SU-DHL-6 (cell line): ENCODE results near the gene PTPRN2.

Experiments used
- H2AFZ ChIP-seq: fragments of 200-600 bp; sonication (generic); 2 replicates; pipeline ENCODE4 v1.6.1; 2014; ENCODE audit warnings: low read depth, mild to moderate bottlenecking, moderate library complexity, mixed read lengths, antibody characterized with exemption, low read length; ENCODE audit not compliant: severe bottlenecking
- H3F3A ChIP-seq: fragments of 200-600 bp; shearing (Covaris generic); 2 replicates; pipeline ENCODE4 v1.6.0; 2016; ENCODE audit warnings: antibody characterized with exemption, mild to moderate bottlenecking; ENCODE audit not compliant: insufficient read depth
- H3K27ac ChIP-seq: fragments of 200-600 bp; sonication (generic); 2 replicates; pipeline ENCODE4 v1.5.1; 2016; ENCODE audit warnings: low read depth, mild to moderate bottlenecking, low read length, moderate library complexity, mixed read lengths
- H3K27me3 ChIP-seq: fragments of 200-600 bp; sonication (generic), shearing (Covaris generic); 2 replicates; pipeline ENCODE4 v1.6.0; 2014; ENCODE audit warnings: mild to moderate bottlenecking, low read length
- H3K36me3 ChIP-seq: fragments of 200-600 bp; sonication (generic); 2 replicates; pipeline ENCODE4 v1.6.1; 2014; ENCODE audit warnings: mild to moderate bottlenecking, low read length, mixed read lengths
- H3K4me2 ChIP-seq: fragments of 300-600, 200-600 bp; shearing (Covaris generic), sonication (generic); 2 replicates; pipeline ENCODE4 v1.6.0; 2014; ENCODE audit warnings: low read length, low read depth, mild to moderate bottlenecking; ENCODE audit not compliant: poor library complexity, severe bottlenecking
- H3K4me3 ChIP-seq: fragments of 200-600 bp; sonication (generic); 2 replicates; pipeline ENCODE4 v1.5.1; 2014; ENCODE audit warnings: antibody characterized with exemption, low read length, mild to moderate bottlenecking, mixed read lengths; ENCODE audit not compliant: insufficient read depth, poor library complexity, severe bottlenecking
- H3K79me2 ChIP-seq: fragments of 200-600 bp; sonication (generic); 2 replicates; pipeline ENCODE4 v1.6.1; 2014; ENCODE audit warnings: mild to moderate bottlenecking, low read length, moderate library complexity; ENCODE audit not compliant: insufficient read depth
- H3K9ac ChIP-seq: fragments of 200-600 bp; sonication (generic); 2 replicates; pipeline ENCODE4 v1.7.0; 2014; ENCODE audit warnings: mild to moderate bottlenecking, low read length
- H3K9me2 ChIP-seq: fragments of 200-600 bp; sonication (generic); replicated peaks from 2 replicates; pipeline ENCODE4 v1.6.1; 2014; ENCODE audit warnings: low read length; ENCODE audit not compliant: insufficient read depth
- H3K9me3 ChIP-seq: fragments of 200-600 bp; sonication (generic); 2 replicates; pipeline ENCODE4 v1.6.1; 2014; ENCODE audit warnings: low read length, mixed read lengths; ENCODE audit not compliant: insufficient read depth
- H4K20me1 ChIP-seq: fragments of 200-600 bp; sonication (generic); 2 replicates; pipeline ENCODE4 v1.6.1; 2014; ENCODE audit warnings: low read depth, mild to moderate bottlenecking, antibody characterized with exemption, low read length, moderate library complexity, mixed read lengths
- EZH2phosphoT487 ChIP-seq: fragments of 200-600 bp; sonication (generic), shearing (Covaris generic); conservative IDR thresholded peaks from 2 replicates; pipeline ENCODE4 v1.6.1; 2018; ENCODE audit warnings: mild to moderate bottlenecking, antibody characterized with exemption, low read length, moderate library complexity, mixed read lengths
- TF ChIP-seq, protein P1 (sequence below): fragments of 200-600 bp; sonication (generic); IDR thresholded peaks from one replicate; pipeline ENCODE4 v1.5.1; 2017; ENCODE audit warnings: antibody characterized with exemption, mild to moderate bottlenecking, low read length, moderate library complexity; ENCODE audit not compliant: insufficient read depth, poor library complexity, severe bottlenecking

PTPRN2 gene

DNA sequence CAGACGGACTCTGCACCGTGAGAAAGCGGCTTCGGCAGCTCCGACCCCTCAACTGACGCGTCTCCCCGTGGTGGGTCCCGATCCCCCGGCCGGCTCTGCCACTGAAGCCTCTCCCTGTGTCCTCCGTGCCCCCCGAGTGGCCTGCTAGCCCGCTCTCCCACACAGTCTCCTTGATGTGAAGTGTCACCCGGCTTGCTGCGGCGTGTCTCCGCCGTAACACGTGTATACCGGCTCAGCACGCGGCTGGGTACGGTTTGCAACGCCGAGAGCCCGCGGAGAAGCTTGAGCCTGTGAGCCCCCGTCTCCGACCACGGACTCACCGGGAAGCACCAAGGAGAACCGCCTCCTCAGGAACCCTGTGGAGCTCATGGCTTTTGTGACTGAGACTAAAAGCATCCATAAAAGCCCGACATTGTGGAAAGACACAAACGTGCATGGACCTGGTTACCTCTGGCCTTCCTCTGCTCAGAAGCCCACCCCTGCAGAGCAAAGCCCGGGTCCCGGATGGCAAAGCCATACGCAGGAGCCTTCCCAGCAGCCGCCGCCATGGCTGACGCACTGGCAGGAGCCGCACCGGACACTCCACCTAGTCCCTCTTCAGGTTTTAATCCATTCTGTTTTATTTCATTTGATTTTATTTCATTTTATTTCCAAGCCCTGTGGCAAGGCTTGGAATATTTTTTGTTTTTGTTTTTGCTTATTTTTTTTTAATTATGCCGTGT lies 17.0 kb downstream of the PTPRN2 start:
- no peak for TF ChIP-seq EZH2phosphoT487
- TF ChIP-seq, protein P1, sequence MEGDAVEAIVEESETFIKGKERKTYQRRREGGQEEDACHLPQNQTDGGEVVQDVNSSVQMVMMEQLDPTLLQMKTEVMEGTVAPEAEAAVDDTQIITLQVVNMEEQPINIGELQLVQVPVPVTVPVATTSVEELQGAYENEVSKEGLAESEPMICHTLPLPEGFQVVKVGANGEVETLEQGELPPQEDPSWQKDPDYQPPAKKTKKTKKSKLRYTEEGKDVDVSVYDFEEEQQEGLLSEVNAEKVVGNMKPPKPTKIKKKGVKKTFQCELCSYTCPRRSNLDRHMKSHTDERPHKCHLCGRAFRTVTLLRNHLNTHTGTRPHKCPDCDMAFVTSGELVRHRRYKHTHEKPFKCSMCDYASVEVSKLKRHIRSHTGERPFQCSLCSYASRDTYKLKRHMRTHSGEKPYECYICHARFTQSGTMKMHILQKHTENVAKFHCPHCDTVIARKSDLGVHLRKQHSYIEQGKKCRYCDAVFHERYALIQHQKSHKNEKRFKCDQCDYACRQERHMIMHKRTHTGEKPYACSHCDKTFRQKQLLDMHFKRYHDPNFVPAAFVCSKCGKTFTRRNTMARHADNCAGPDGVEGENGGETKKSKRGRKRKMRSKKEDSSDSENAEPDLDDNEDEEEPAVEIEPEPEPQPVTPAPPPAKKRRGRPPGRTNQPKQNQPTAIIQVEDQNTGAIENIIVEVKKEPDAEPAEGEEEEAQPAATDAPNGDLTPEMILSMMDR, result no peak
- H3K79me2 ChIP-seq, result no peaks in the 10 kb centered on the region
- no peak overlapping the region for H3K27ac ChIP-seq
- H3K4me2 ChIP-seq, result no peak overlapping the region
- no peaks in the 10 kb centered on the region for H3K36me3 ChIP-seq
- no peaks in the 10 kb centered on the region for H3K9me3 ChIP-seq
- H3K9ac ChIP-seq, result no peak overlapping the region
- no peaks in the 10 kb centered on the region for H4K20me1 ChIP-seq
- H3K27me3 ChIP-seq, result no peaks in the 10 kb centered on the region
- no peak overlapping the region for H2AFZ ChIP-seq
- H3F3A ChIP-seq, result no peaks in the 10 kb centered on the region
- no peak overlapping the region for H3K4me3 ChIP-seq
- no peaks in the 10 kb centered on the region for H3K9me2 ChIP-seq

DNA sequence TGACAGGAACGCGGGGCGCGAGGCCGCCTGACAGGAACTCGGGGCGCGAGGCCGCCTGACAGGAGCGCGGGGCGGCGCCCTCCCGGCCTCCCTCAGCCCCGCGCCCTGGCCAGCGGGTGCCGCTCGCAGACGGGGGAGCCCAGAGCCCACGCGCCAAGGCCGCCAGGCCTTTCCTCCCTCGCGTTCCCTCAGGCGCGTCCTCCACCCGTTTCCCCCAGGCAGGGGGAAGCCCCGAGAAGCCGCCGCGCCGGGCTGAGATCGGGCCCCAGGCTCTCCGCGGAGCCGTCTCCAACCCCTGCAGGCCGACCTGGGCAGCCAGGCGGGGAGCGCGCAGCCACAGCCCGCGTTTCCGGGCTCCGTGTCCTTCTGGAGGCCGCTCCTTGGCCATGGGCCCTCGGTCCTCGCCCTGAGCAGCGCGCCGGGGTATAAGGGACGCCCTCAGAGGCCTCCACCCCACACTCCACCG lies 17.7 kb downstream of the PTPRN2 start:
- no peaks in the 10 kb centered on the region for H3K9me2 ChIP-seq
- no peaks in the 10 kb centered on the region for H3K9me3 ChIP-seq
- no peak overlapping the region for H3K9ac ChIP-seq
- no peak overlapping the region for H3K27ac ChIP-seq
- no peaks in the 10 kb centered on the region for H3K36me3 ChIP-seq
- H2AFZ ChIP-seq, result no peak overlapping the region
- no peak for TF ChIP-seq EZH2phosphoT487
- TF ChIP-seq, protein P1, result no peak
- no peak overlapping the region for H3K4me3 ChIP-seq
- no peaks in the 10 kb centered on the region for H4K20me1 ChIP-seq
- no peaks in the 10 kb centered on the region for H3K27me3 ChIP-seq
- H3K4me2 ChIP-seq, result no peak overlapping the region
- H3K79me2 ChIP-seq, result no peaks in the 10 kb centered on the region
- no peaks in the 10 kb centered on the region for H3F3A ChIP-seq

DNA sequence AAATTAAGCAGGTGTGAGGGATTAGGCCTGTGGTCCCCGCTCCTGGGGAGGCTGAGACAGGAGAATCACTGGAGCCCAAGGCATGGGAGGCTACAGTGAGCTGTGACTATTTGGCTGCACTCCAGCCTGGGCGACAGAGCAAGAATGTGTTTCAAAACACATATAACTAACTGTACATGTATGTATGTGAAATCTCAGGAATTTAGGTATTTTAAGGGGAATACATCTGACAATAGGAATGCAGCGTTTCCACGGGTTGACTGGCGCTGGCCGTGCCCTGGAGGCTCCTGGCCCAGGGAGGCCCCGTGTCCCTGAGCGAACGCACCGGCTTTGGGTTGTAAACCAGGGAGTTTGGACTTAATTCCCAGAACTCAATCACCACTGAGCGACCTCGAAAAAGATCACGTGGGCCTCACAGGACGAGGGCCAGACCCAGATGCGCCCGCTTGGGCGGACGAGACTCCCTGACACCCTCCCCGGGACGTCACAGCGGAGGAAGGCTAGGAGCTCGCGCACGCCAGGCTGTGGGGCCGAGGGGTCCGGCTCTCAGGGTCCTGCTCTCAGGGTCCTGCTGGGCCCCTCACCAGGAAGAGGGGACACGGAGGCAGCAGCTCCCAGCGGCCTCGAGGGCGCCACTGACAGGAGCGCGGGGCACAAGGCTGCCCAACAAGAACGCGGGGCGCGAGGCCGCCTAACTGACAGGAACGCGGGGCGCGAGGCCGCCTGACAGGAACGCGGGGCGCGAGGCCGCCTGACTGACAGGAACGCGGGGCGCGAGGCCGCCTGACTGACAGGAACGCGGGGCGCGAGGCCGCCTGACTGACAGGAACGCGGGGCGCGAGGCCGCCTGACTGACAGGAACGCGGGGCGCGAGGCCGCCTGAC lies 18.4 kb downstream of the PTPRN2 start:
- H2AFZ ChIP-seq, result no peak overlapping the region
- H3K79me2 ChIP-seq, result no peaks in the 10 kb centered on the region
- no peak overlapping the region for H3K9ac ChIP-seq
- no peaks in the 10 kb centered on the region for H3K9me3 ChIP-seq
- H3K4me3 ChIP-seq, result no peak overlapping the region
- H4K20me1 ChIP-seq, result no peaks in the 10 kb centered on the region
- no peak overlapping the region for H3K4me2 ChIP-seq
- no peaks in the 10 kb centered on the region for H3K9me2 ChIP-seq
- H3F3A ChIP-seq, result no peaks in the 10 kb centered on the region
- no peak overlapping the region for H3K27ac ChIP-seq
- no peaks in the 10 kb centered on the region for H3K36me3 ChIP-seq
- TF ChIP-seq, protein P1, result no peak
- no peak for TF ChIP-seq EZH2phosphoT487
- no peaks in the 10 kb centered on the region for H3K27me3 ChIP-seq
